Measurements from ENCODE around the gene ZNF282.

GRCh38 chr7:149223176-149223575 is 27.8 kb downstream of the ZNF282 start:
- TF ChIP-seq, protein P1, sequence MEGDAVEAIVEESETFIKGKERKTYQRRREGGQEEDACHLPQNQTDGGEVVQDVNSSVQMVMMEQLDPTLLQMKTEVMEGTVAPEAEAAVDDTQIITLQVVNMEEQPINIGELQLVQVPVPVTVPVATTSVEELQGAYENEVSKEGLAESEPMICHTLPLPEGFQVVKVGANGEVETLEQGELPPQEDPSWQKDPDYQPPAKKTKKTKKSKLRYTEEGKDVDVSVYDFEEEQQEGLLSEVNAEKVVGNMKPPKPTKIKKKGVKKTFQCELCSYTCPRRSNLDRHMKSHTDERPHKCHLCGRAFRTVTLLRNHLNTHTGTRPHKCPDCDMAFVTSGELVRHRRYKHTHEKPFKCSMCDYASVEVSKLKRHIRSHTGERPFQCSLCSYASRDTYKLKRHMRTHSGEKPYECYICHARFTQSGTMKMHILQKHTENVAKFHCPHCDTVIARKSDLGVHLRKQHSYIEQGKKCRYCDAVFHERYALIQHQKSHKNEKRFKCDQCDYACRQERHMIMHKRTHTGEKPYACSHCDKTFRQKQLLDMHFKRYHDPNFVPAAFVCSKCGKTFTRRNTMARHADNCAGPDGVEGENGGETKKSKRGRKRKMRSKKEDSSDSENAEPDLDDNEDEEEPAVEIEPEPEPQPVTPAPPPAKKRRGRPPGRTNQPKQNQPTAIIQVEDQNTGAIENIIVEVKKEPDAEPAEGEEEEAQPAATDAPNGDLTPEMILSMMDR (IDR thresholded peaks at IDR 0.05 in 8 of 11, conservative IDR thresholded peaks at IDR 0.05 in 3 of 11) = no peak
- TF ChIP-seq POLR2A (IDR thresholded peaks at IDR 0.05) = no peak

Data from spleen (tissue), 7 donors.